Hepatocyte (in vitro differentiated cells): ENCODE measurements around the gene ASXL1. TPM values are rescaled to one million over a fixed set of nuclear protein-coding genes. Genes with fewer than 3 reads are reported as not detected.
A peak's percentile ranks its signal among the peaks of the same experiment; 100 is the strongest.

Experiments used
- DNase-seq: peaks from one replicate; pipeline ENCODE4 v3.0.0-alpha.2; 2016; ENCODE audit warnings: low spot score
- H2AFZ ChIP-seq: fragments of 200-600 bp; sonication (generic); 2 replicates; pipeline ENCODE4 v1.6.0; 2016; ENCODE audit warnings: antibody characterized with exemption, mild to moderate bottlenecking
- H3K27ac ChIP-seq: fragments of 200-600 bp; sonication (generic); 2 replicates; pipeline ENCODE4 v1.5.1; 2016; ENCODE audit warnings: mild to moderate bottlenecking
- H3K27me3 ChIP-seq: fragments of 200-600 bp; sonication (generic); 2 replicates; pipeline ENCODE4 v1.6.1; 2016
- H3K36me3 ChIP-seq: fragments of 200-600 bp; sonication (generic); replicated peaks from 2 replicates; pipeline ENCODE4 v1.5.1; 2016; ENCODE audit warnings: low read depth; ENCODE audit not compliant: insufficient read depth
- H3K4me1 ChIP-seq: fragments of 200-600 bp; sonication (generic); 2 replicates; pipeline ENCODE4 v1.5.1; 2016; ENCODE audit warnings: mild to moderate bottlenecking, moderate library complexity; ENCODE audit not compliant: insufficient read depth
- H3K4me2 ChIP-seq: fragments of 200-600 bp; sonication (generic); 2 replicates; pipeline ENCODE4 v1.6.0; 2016
- H3K4me3 ChIP-seq: fragments of 200-600 bp; sonication (generic); 2 replicates; pipeline ENCODE4 v1.5.1; 2016; ENCODE audit warnings: mild to moderate bottlenecking
- H3K79me2 ChIP-seq: fragments of 200-600 bp; sonication (generic); 2 replicates; pipeline ENCODE4 v1.6.0; 2017; ENCODE audit warnings: mild to moderate bottlenecking
- H3K9me2 ChIP-seq: fragments of 200-600 bp; sonication (generic); replicated peaks from 2 replicates; pipeline ENCODE4 v1.6.0; 2017; ENCODE audit warnings: mild to moderate bottlenecking; ENCODE audit not compliant: insufficient read depth
- H3K9me3 ChIP-seq: fragments of 200-600 bp; sonication (generic); 2 replicates; pipeline ENCODE4 v1.5.1; 2016; ENCODE audit warnings: low read depth, mild to moderate bottlenecking
- H4K20me1 ChIP-seq: fragments of 200-600 bp; sonication (generic); 2 replicates; pipeline ENCODE4 v1.6.0; 2016; ENCODE audit warnings: mild to moderate bottlenecking; ENCODE audit not compliant: insufficient read depth, poor library complexity, severe bottlenecking
- CTCF ChIP-seq: fragments of 200-600 bp; sonication (generic); IDR thresholded peaks from 2 replicates; pipeline ENCODE4 v1.5.1; 2016; ENCODE audit warnings: antibody characterized with exemption, mild to moderate bottlenecking; ENCODE audit not compliant: poor library complexity
- EZH2 ChIP-seq: fragments of 200-600 bp; sonication (generic); IDR thresholded peaks from 2 replicates; pipeline ENCODE4 v1.6.1; 2016; ENCODE audit warnings: antibody characterized with exemption, mild to moderate bottlenecking, borderline replicate concordance
- EZH2phosphoT487 ChIP-seq: fragments of 200-600 bp; sonication (generic); IDR thresholded peaks from one replicate; pipeline ENCODE4 v1.6.1; 2018; ENCODE audit warnings: antibody characterized with exemption, mild to moderate bottlenecking, low read depth, moderate library complexity; ENCODE audit not compliant: unreplicated experiment, severe bottlenecking
- WGBS: methylation state at CpG from one replicate; pipeline ENCODE4 v1.1.6; 2016; ENCODE audit warnings: low lambda C conversion rate; ENCODE audit errors: missing lambda C conversion rate; 5-methylcytosine and 5-hydroxymethylcytosine counted together
- polyA plus RNA-seq: library from polyadenylated mRNA; unstranded; fragments of >200 nt; fragmentation: Nextera tagmentation; extraction: Ambion mirVana; gene quantifications from 2 replicates; pipeline ENCODE4 v1.2.1, GENCODE V29; 2016
- total RNA-seq: library from RNA; depleted of rRNA; stranded (reverse); fragments of >200 nt; gene quantifications from 2 replicates; pipeline ENCODE4 v1.2.3, GENCODE V29; 2014

The ASXL1 gene
- total and polyA plus RNA-seq, 2 experiments from 2014 or later: 82.0 to 95.6 TPM

DNA sequence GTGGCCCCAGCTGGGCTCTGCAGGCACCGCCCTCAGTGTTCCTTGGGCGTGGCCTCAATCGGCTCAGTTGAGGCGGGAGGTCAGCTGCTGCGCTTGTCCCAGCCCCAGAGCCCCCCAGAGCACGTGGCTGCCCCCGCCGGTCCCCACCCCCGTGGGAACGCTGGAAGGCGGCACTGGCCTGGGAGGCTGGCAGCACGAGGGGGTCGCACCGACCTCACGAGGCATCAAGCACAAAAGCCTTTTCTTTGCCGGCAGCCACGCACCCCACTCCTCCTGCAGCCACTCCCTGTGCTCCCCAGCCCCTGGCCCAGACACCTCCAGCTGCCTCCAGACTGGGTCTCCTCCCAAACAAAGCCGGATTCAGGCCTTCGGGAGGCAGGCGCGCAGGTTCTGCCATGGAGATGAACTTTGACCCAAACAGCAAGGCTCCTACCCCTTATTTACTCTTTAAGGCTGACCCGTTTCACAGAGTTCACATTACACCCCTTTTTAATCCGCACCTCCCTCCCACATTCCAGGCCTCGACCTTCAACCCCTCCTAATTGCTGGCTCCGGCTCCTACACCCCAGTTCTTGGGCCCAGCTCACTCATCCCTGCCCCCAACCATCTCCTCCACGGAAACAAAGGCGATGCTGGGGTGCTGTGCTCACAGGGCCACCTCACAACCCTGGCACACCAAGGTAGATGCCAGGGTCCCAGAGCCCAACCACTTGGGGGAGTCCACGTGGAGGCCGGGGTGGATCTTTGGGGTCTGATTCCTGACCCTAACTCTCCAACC, 115.3 kb downstream of the ASXL1 start:
- no peak for TF ChIP-seq EZH2phosphoT487
- no peak for TF ChIP-seq EZH2
- TF ChIP-seq CTCF: no peak
- WGBS: 62% methylated on average over 29 of the region's 29 CpGs
- Histone ChIP-seq H2AFZ (no peak overlapping the region), H3K27ac (peak overlapping the region; percentile 96), H3K36me3 (no peaks in the 10 kb centered on the region), H3K4me1 (peaks cover 85% of the 10 kb centered on the region), H3K4me3 (no peak overlapping the region), H4K20me1 (peaks cover 80% of the 10 kb centered on the region), H3K4me2 (peak overlapping the region; percentile 77), H3K27me3 (no peaks in the 10 kb centered on the region), H3K9me3 (no peaks in the 10 kb centered on the region), H3K79me2 (peaks cover 90% of the 10 kb centered on the region), H3K9me2 (no peaks in the 10 kb centered on the region)
- no peak for DNase-seq

GRCh38 chr20:32474009-32474716, 116.0 kb downstream of the ASXL1 start:
- Histone ChIP-seq H4K20me1 (peaks cover 81% of the 10 kb centered on the region), H3K9me2 (no peaks in the 10 kb centered on the region), H3K4me3 (peak overlapping the region; percentile 8), H3K79me2 (peaks cover 90% of the 10 kb centered on the region), H3K9me3 (no peaks in the 10 kb centered on the region), H3K4me1 (peaks cover 91% of the 10 kb centered on the region), H3K27me3 (no peaks in the 10 kb centered on the region), H2AFZ (no peak overlapping the region), H3K27ac (peak overlapping the region; percentile 96), H3K4me2 (peak overlapping the region; percentile 77), H3K36me3 (no peaks in the 10 kb centered on the region)
- DNase-seq: no peak
- TF ChIP-seq EZH2phosphoT487 (no peak), EZH2 (no peak), CTCF (no peak)
- 80% methylated on average over 18 of the region's 18 CpGs for WGBS

- TF ChIP-seq EZH2phosphoT487 (no peak), EZH2 (no peak), CTCF (no peak)
Observed at GRCh38 chr20:32474717-32474966, 116.5 kb downstream of the ASXL1 start.

More at GRCh38 chr20:32474717-32474966, 116.5 kb downstream of the ASXL1 start:
- Histone ChIP-seq H3K36me3 (no peaks in the 10 kb centered on the region), H3K9me2 (no peaks in the 10 kb centered on the region), H3K4me2 (peak overlapping the region; percentile 77), H3K27ac (peak overlapping the region; percentile 96), H3K4me1 (peaks cover 92% of the 10 kb centered on the region), H4K20me1 (peaks cover 82% of the 10 kb centered on the region), H3K27me3 (no peaks in the 10 kb centered on the region), H3K4me3 (peak overlapping the region; percentile 8), H3K9me3 (no peaks in the 10 kb centered on the region), H2AFZ (no peak overlapping the region), H3K79me2 (peaks cover 90% of the 10 kb centered on the region)
- no peak for DNase-seq
- 25% methylated on average over 8 of the region's 8 CpGs for WGBS
